SK-N-MC (cell line): ENCODE data around the gene RASGRP1.

ENCODE experiments used
- EZH2 ChIP-seq: fragments of 200-600 bp; sonication (generic); IDR thresholded peaks from one replicate; pipeline ENCODE4 v1.6.1; 2017; ENCODE audit warnings: antibody characterized with exemption
- FOXP2 ChIP-seq: optimal IDR thresholded peaks from 2 replicates; pipeline ENCODE3; 2011; ENCODE audit warnings: mild to moderate bottlenecking, moderate library complexity; ENCODE audit not compliant: insufficient read depth; ENCODE audit errors: extremely low read length, control extremely low read depth
- POLR2AphosphoS5 ChIP-seq: IDR thresholded peaks from 2 replicates; pipeline ENCODE4 v1.6.1; 2012; ENCODE audit warnings: mild to moderate bottlenecking, low read depth, low read length, borderline replicate concordance

- TF ChIP-seq EZH2 (no peak), POLR2AphosphoS5 (no peak), FOXP2 (no peak)
Measured at GRCh38 chr15:38589502-38589901, 24.9 kb upstream of the RASGRP1 start.
